ENCODE results near the gene DIPK1A. TPM values are rescaled to one million over a fixed set of nuclear protein-coding genes. Genes with fewer than 3 reads are reported as not detected.

Gene DIPK1A
- total RNA-seq, 3 donors from 2014 or later, result 7.6 to 20.4 (median 12.8) TPM

DNA sequence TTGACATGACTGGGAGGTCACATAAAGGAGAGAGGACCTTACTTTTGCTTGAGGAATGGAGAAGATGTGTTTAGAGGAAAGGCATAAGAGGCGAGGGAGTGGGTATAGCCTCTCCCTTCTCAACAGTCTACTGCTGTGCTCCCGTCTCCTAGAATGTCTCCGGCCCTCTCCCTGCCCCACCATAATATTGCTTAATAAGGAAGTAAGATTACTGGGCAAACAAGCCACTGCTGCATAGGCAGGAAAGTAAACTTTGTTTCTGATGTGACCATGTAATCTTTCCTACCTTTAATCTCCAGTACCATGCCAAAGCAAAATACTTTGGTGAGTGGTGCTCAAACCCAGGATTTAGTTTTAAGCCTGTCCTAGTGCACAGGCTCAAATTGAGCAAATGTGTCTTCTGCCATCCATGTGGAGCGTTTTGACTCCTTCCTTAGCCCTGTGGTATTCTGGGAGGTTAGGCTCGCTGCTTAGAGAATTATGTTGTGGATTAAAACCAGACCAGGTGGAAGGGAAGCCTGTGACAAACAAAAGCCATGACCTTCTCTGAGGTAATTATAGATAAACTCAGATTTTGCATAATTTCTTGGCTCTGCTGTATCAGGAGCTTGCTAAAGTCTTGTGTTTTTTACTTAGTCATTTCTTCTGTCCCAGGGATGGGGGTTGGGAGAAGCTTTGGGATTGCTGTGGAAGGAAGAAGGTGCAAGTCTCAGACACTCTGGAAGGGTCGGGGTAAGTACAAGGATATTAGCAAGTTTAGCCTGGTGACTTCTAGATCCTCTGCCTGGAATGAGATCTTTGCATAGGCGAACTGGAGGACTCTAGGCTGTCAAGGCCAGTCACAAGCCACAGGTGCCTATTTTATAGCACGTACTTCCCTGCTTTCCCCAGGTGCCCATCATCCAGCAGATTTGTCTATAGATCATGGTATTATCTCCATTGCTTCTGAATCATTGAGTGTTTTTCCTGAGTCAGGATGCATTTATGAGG is 34.5 kb upstream of the DIPK1A start:
- intact Hi-C loops (cut with DNase I, micrococcal nuclease), result loop anchor here in 1 of 2 donors (2.0 kb wide), 1 partner anchor 137 kb away; no protein-coding TSS in a partner anchor
- peak; percentile 88 for ATAC-seq
- H3K36me3 ChIP-seq (ENCODE audit: low read depth), result no peaks in the 10 kb centered on the region

DNA sequence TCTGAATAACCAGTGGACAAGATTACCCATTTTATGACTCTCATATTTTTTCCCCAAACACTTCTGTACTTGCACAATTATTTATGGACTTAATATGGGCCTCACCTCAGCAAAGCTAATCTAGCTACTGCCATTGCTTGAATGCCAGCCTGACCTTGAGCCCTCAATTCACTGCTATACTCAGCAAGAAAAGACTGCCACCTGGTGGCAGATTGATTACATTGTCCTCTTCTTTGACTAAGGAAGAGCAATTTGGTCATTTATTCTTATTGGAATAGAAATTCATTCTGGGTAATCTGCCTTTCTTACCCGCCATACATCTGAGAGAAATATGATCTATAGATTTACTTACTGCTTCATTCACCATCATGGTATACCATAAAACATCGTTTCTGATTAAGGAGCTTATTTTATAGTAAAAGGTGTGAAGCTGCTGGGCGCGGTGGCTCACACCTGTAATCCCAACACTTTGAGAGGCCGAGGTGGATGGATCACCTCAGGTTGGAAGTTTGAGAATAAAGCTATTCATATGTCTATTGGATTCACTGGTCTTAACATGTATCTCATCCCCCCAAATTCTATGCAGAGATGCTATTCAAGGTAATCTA is 32.9 kb upstream of the DIPK1A start:
- TF ChIP-seq, protein P1, sequence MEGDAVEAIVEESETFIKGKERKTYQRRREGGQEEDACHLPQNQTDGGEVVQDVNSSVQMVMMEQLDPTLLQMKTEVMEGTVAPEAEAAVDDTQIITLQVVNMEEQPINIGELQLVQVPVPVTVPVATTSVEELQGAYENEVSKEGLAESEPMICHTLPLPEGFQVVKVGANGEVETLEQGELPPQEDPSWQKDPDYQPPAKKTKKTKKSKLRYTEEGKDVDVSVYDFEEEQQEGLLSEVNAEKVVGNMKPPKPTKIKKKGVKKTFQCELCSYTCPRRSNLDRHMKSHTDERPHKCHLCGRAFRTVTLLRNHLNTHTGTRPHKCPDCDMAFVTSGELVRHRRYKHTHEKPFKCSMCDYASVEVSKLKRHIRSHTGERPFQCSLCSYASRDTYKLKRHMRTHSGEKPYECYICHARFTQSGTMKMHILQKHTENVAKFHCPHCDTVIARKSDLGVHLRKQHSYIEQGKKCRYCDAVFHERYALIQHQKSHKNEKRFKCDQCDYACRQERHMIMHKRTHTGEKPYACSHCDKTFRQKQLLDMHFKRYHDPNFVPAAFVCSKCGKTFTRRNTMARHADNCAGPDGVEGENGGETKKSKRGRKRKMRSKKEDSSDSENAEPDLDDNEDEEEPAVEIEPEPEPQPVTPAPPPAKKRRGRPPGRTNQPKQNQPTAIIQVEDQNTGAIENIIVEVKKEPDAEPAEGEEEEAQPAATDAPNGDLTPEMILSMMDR (IDR thresholded peaks at IDR 0.05), result peak; percentile 65

More for the DNA sequence above, 34.5 kb upstream of the DIPK1A start:
- no peaks in the 10 kb centered on the region for H3K9me3 ChIP-seq
- peak in 1 of 3 donors; percentile 53 for DNase-seq
- TF ChIP-seq, protein P1 (IDR thresholded peaks at IDR 0.05), result no peak
- H3K4me1 ChIP-seq (ENCODE audit: low read depth), result peaks cover 21% of the 10 kb centered on the region
- no peak overlapping the region for H3K4me3 ChIP-seq

DNA sequence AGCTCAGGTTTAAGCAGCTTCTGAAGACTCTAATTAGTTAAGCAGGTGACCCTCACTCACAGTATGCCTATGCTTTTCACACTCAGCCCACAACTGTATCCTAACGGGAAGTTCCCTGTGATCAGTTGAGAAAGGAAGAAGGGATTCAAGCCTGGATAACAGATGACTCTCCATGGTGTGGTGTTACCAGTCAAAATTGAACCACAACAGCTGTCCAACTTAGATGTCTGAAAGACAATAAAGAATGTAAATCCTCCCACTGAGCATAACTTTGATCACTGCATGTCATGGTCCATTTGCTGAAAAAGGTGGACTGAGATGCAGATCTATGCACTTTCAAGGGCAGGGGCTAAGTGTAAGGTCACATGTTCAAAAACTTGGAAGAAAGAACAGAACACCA is 32.3 kb upstream of the DIPK1A start:
- intact Hi-C loops (cut with DNase I, micrococcal nuclease), result loop anchor here in 1 of 2 donors (2.0 kb wide), 1 partner anchor 135 kb away; no protein-coding TSS in a partner anchor

More for the DNA sequence above, 32.9 kb upstream of the DIPK1A start:
- ATAC-seq (peak; percentile 77), DNase-seq (peak in 1 of 3 donors; percentile 93)
- intact Hi-C loops (cut with DNase I, micrococcal nuclease), result loop anchor here in 1 of 2 donors (2.0 kb wide), 1 partner anchor 135 kb away; no protein-coding TSS in a partner anchor
- H3K36me3 ChIP-seq (ENCODE audit: low read depth), result no peaks in the 10 kb centered on the region
- H3K4me1 ChIP-seq (ENCODE audit: low read depth), result peaks cover 21% of the 10 kb centered on the region
- no peaks in the 10 kb centered on the region for H3K9me3 ChIP-seq
- no peak overlapping the region for H3K4me3 ChIP-seq

DNA sequence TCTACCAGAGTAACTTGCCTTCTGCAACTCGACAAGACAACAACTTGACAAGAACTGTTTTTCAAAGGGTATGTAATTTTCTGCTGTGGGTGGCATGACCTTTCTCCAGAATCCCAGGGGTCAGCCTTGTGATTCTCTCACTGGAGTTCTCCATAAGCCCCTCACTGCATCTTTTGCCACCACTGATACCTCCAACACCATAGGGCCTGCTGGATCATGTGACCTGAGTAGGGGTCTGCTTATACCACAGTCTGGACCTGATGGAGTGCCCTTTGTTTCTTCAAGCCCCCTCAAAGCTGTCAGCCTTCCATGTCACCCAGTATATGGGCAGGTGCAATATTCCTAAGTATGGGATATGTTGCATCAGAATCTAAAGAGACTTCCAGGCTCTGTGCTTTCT is 31.6 kb upstream of the DIPK1A start:
- intact Hi-C loops (cut with DNase I, micrococcal nuclease), result loop anchor here in 1 of 2 donors (2.0 kb wide), 1 partner anchor 134 kb away; no protein-coding TSS in a partner anchor

More for the DNA sequence above, 32.3 kb upstream of the DIPK1A start:
- TF ChIP-seq, protein P1 (IDR thresholded peaks at IDR 0.05), result no peak
- no peak for DNase-seq
- no peaks in the 10 kb centered on the region for H3K9me3 ChIP-seq
- H3K36me3 ChIP-seq (ENCODE audit: low read depth), result no peaks in the 10 kb centered on the region
- no peak for ATAC-seq
- H3K4me3 ChIP-seq, result no peak overlapping the region
- peaks cover 21% of the 10 kb centered on the region for H3K4me1 ChIP-seq (ENCODE audit: low read depth)

DNA sequence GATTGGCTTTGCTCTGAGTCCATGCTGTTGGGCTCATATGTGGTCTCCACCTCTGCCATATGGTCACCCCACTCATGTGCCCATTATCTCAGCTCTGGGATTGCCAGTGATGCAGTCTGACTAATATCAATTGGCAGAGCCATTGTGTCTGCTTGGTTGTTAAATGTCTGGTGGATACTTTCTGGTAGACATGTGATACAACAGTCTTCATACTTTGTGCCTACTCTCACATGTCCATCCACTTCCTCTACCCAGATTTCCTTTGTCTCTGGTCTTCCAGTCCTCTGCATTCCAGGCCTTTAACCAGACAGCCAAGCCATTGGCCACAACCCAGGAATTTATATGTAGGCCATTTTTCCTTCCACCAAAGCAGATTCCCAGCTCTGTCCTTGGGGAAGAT is 30.8 kb upstream of the DIPK1A start:
- TF ChIP-seq, protein P1 (IDR thresholded peaks at IDR 0.05), result no peak
- H3K36me3 ChIP-seq (ENCODE audit: low read depth), result no peaks in the 10 kb centered on the region
- H3K9me3 ChIP-seq, result no peaks in the 10 kb centered on the region
- intact Hi-C loops (cut with DNase I, micrococcal nuclease), result loop anchor here in 1 of 2 donors (2.0 kb wide), 1 partner anchor 133 kb away; no protein-coding TSS in a partner anchor
- DNase-seq, result no peak
- H3K4me3 ChIP-seq, result no peak overlapping the region
- no peak for ATAC-seq
- H3K4me1 ChIP-seq (ENCODE audit: low read depth), result peaks cover 21% of the 10 kb centered on the region

More for the DNA sequence above, 31.6 kb upstream of the DIPK1A start:
- ATAC-seq (no peak), DNase-seq (no peak)
- Histone ChIP-seq H3K4me1 (ENCODE audit: low read depth) (peaks cover 21% of the 10 kb centered on the region), H3K4me3 (no peak overlapping the region), H3K9me3 (no peaks in the 10 kb centered on the region), H3K36me3 (ENCODE audit: low read depth) (no peaks in the 10 kb centered on the region)
- TF ChIP-seq, protein P1 (IDR thresholded peaks at IDR 0.05), result no peak

Measured in mucosa of descending colon (tissue), 3 donors.